ENCODE results near the gene IGSF5. TPM values are rescaled to one million over a fixed set of nuclear protein-coding genes. Genes with fewer than 3 reads are reported as not detected.
"Not testable (repeated sequence)": the region's sequence is repeated elsewhere in the genome, so short reads cannot be mapped to it uniquely, and the experiment has no call there.

IGSF5 gene
- total RNA-seq (2022): not detected in 2 replicates
- percentile 2 among the genes with signal in this experiment for Bru-seq, nascent RNA
- BruChase-seq, experiment 1, labeled RNA remaining after a 6-hour chase: percentile 4 among the genes with signal in this experiment
- percentile 8 among the genes with signal in this experiment for BruChase-seq, experiment 2, labeled RNA remaining after a 2-hour chase
- long read RNA-seq: 0 reads

DNA sequence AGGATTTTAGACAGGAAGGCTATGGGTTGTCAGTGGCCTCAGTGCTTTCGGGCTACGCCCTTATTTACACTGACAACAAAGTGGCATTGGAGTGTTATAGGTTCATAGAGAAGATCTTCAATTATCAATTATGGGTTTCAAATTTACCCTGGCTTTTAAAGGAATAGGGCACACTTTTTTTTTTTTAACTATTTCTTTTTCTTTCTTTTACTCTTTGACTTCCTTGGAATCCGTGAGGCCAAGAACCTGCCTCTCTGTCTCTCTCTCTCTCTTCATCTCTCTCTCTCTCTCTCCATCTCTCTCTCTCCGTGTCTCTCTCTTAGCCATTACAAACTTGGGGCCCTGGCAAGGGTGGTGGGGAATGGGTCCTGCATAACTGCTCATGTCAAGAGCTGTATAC is at the start of gene IGSF5:
IGSF5 (plus strand) TSS at position 301 of the 400 bp plus-strand sequence. CDS start 327 bp downstream, outside the sequence.
- H3K36me3 Mint-ChIP-seq (ENCODE audit: insufficient read depth, unreplicated experiment); DNase-seq (ENCODE audit: unreplicated experiment); POLR2A ChIA-PET; H3K27me3 Mint-ChIP-seq (ENCODE audit: insufficient read depth, unreplicated experiment); H3K27ac Mint-ChIP-seq (ENCODE audit: low read depth, unreplicated experiment); BruUV-seq (replicated peaks); intact Hi-C loops (cut with micrococcal nuclease); H3K4me1 Mint-ChIP-seq (ENCODE audit: insufficient read depth, unreplicated experiment); H3K4me3 Mint-ChIP-seq (ENCODE audit: unreplicated experiment); H3K9me3 Mint-ChIP-seq (ENCODE audit: unreplicated experiment): not testable (repeated sequence)
- CTCF ChIA-PET: interaction anchor here (0.6 to 0.7 kb wide), 2 partner anchors 599 to 606 kb away, joined by 3 read pairs; no protein-coding TSS in a partner anchor

DNA sequence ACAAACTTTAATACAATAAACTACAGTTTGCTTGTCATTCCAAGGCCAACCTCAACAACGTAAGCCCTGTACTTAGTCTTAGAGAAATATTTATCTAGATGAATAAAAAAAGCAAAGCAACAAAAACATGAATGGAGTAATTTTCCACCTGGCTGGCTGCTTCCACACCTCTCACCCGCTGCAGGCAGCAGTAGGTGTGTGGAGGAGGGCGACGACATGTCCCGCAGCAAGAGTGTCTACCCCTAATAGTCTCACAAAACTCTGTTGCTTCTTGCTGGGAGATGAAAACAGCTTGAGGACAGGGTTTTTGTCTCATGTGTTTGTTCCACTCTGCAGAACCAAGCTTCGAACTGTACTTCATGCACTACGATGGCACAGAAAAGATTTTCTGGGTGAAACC is 48.8 kb upstream of the IGSF5 start:
- H3K9me3 Mint-ChIP-seq (ENCODE audit: unreplicated experiment): peaks cover 13% of the 10 kb centered on the region
- CTCF ChIA-PET: interaction anchor here (1.4 kb wide), 1 partner anchor 10 kb away, joined by 6 read pairs; no protein-coding TSS in a partner anchor
- intact Hi-C loops (cut with micrococcal nuclease): no loop called here
- no peak overlapping the region for H3K27ac Mint-ChIP-seq (ENCODE audit: low read depth, unreplicated experiment)
- TF ChIP-seq, protein P1, sequence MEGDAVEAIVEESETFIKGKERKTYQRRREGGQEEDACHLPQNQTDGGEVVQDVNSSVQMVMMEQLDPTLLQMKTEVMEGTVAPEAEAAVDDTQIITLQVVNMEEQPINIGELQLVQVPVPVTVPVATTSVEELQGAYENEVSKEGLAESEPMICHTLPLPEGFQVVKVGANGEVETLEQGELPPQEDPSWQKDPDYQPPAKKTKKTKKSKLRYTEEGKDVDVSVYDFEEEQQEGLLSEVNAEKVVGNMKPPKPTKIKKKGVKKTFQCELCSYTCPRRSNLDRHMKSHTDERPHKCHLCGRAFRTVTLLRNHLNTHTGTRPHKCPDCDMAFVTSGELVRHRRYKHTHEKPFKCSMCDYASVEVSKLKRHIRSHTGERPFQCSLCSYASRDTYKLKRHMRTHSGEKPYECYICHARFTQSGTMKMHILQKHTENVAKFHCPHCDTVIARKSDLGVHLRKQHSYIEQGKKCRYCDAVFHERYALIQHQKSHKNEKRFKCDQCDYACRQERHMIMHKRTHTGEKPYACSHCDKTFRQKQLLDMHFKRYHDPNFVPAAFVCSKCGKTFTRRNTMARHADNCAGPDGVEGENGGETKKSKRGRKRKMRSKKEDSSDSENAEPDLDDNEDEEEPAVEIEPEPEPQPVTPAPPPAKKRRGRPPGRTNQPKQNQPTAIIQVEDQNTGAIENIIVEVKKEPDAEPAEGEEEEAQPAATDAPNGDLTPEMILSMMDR (IDR thresholded peaks at IDR 0.05; ENCODE audit: unreplicated experiment): no peak
- no TSS peak for BruUV-seq (replicated peaks)
- no peaks in the 10 kb centered on the region for H3K27me3 Mint-ChIP-seq (ENCODE audit: insufficient read depth, unreplicated experiment)
- no peaks in the 10 kb centered on the region for H3K36me3 Mint-ChIP-seq (ENCODE audit: insufficient read depth, unreplicated experiment)
- H3K4me1 Mint-ChIP-seq (ENCODE audit: insufficient read depth, unreplicated experiment): peaks cover 6% of the 10 kb centered on the region
- H3K4me3 Mint-ChIP-seq (ENCODE audit: unreplicated experiment): no peak overlapping the region
- POLR2A ChIA-PET: no interaction called here
- no peak for DNase-seq (ENCODE audit: unreplicated experiment)

- TF ChIP-seq, protein P1 (IDR thresholded peaks at IDR 0.05; ENCODE audit: unreplicated experiment): no peak
- H3K4me3 Mint-ChIP-seq (ENCODE audit: unreplicated experiment): no peak overlapping the region
- ChIA-PET CTCF (no interaction called here), POLR2A (no interaction called here)
- no peak overlapping the region for H3K27ac Mint-ChIP-seq (ENCODE audit: low read depth, unreplicated experiment)
- H3K9me3 Mint-ChIP-seq (ENCODE audit: unreplicated experiment): peaks cover 13% of the 10 kb centered on the region
- H3K36me3 Mint-ChIP-seq (ENCODE audit: insufficient read depth, unreplicated experiment): no peaks in the 10 kb centered on the region
- no TSS peak for BruUV-seq (replicated peaks)
- no peak for DNase-seq (ENCODE audit: unreplicated experiment)
- H3K27me3 Mint-ChIP-seq (ENCODE audit: insufficient read depth, unreplicated experiment): no peaks in the 10 kb centered on the region
- intact Hi-C loops (cut with micrococcal nuclease): no loop called here
- peaks cover 6% of the 10 kb centered on the region for H3K4me1 Mint-ChIP-seq (ENCODE audit: insufficient read depth, unreplicated experiment)
Measured at GRCh38 chr21:39696618-39697017, 48.4 kb upstream of the IGSF5 start.

GRCh38 chr21:39700318-39700717 is 44.7 kb upstream of the IGSF5 start:
- H3K4me1 Mint-ChIP-seq (ENCODE audit: insufficient read depth, unreplicated experiment): no peaks in the 10 kb centered on the region
- BruUV-seq (replicated peaks): no TSS peak
- ChIA-PET CTCF (interaction anchor here (1.1 to 1.5 kb wide), 2 partner anchors 27 to 420 kb away, joined by 4 to 6 read pairs; no protein-coding TSS in a partner anchor), POLR2A (no interaction called here)
- no peaks in the 10 kb centered on the region for H3K27me3 Mint-ChIP-seq (ENCODE audit: insufficient read depth, unreplicated experiment)
- H3K9me3 Mint-ChIP-seq (ENCODE audit: unreplicated experiment): no peaks in the 10 kb centered on the region
- no peaks in the 10 kb centered on the region for H3K36me3 Mint-ChIP-seq (ENCODE audit: insufficient read depth, unreplicated experiment)
- TF ChIP-seq, protein P1 (IDR thresholded peaks at IDR 0.05; ENCODE audit: unreplicated experiment): no peak
- no peak overlapping the region for H3K27ac Mint-ChIP-seq (ENCODE audit: low read depth, unreplicated experiment)
- no peak overlapping the region for H3K4me3 Mint-ChIP-seq (ENCODE audit: unreplicated experiment)
- intact Hi-C loops (cut with micrococcal nuclease): no loop called here
- DNase-seq (ENCODE audit: unreplicated experiment): no peak

Measured in MCF 10A (cell line).